GM21367 (cell line): ENCODE results near the gene DICER1.

Experiments
- ATAC-seq: cut with Tn5 transposase; IDR thresholded peaks from one replicate; pipeline ENCODE4 v1.9.1; 2021; ENCODE audit not compliant: unreplicated experiment

The DICER1 gene

GRCh38 chr14:95126906-95127530, 30.3 kb downstream of the DICER1 start:
- no peak for ATAC-seq

GRCh38 chr14:95125915-95126314, 31.4 kb downstream of the DICER1 start:
- ATAC-seq: no peak

GRCh38 chr14:95125221-95125620, 32.1 kb downstream of the DICER1 start:
- no peak for ATAC-seq

- ATAC-seq: no peak
Measured at GRCh38 chr14:95123891-95124579, 33.3 kb downstream of the DICER1 start.

GRCh38 chr14:95122621-95122945, 34.7 kb downstream of the DICER1 start:
- no peak for ATAC-seq

GRCh38 chr14:95121911-95122620, 35.3 kb downstream of the DICER1 start:
- no peak for ATAC-seq

GRCh38 chr14:95119336-95119735, 38.0 kb downstream of the DICER1 start:
- no peak for ATAC-seq

- ATAC-seq: no peak
Measured at GRCh38 chr14:95117937-95118721, 39.2 kb downstream of the DICER1 start.

- ATAC-seq: no peak
Measured at GRCh38 chr14:95113476-95113875, 43.9 kb downstream of the DICER1 start.

GRCh38 chr14:95111507-95112164, 45.7 kb downstream of the DICER1 start:
- ATAC-seq: no peak

- ATAC-seq: no peak
Measured at GRCh38 chr14:95110178-95110577, 47.2 kb downstream of the DICER1 start.

GRCh38 chr14:95107711-95108110, 49.6 kb downstream of the DICER1 start:
- ATAC-seq: no peak

GRCh38 chr14:95106971-95107370, 50.4 kb downstream of the DICER1 start:
- ATAC-seq: no peak

GRCh38 chr14:95104911-95105310, 52.4 kb downstream of the DICER1 start:
- ATAC-seq: no peak

- ATAC-seq: no peak
Measured at GRCh38 chr14:95102680-95103044, 54.7 kb downstream of the DICER1 start.

- no peak for ATAC-seq
Measured at GRCh38 chr14:95101736-95102679, 55.3 kb downstream of the DICER1 start.

GRCh38 chr14:95098984-95099599, 58.2 kb downstream of the DICER1 start:
- no peak for ATAC-seq

GRCh38 chr14:95097385-95097784, 59.9 kb downstream of the DICER1 start:
- no peak for ATAC-seq

GRCh38 chr14:95096476-95096875, 60.9 kb downstream of the DICER1 start:
- ATAC-seq: no peak

GRCh38 chr14:95095996-95096395, 61.3 kb downstream of the DICER1 start:
- no peak for ATAC-seq
